ENCODE results near the gene PXYLP1. TPM values are rescaled to one million over a fixed set of nuclear protein-coding genes. Genes with fewer than 3 reads are reported as not detected.

PXYLP1 gene
- polyA plus RNA-seq, 3 donors = 4.1 to 10.9 (median 5.8) TPM

- Mint-ChIP-seq H3K27me3 (ENCODE audit: low read depth in 3 of 3) (peaks cover 0 to 10% (median 6%) of the 10 kb centered on the region in 3 donors), H3K27ac (no peak overlapping the region), H3K4me1 (peaks cover 26% of the 10 kb centered on the region), H3K4me3 (no peak overlapping the region), H3K9me3 (peaks cover 4 to 13% (median 7%) of the 10 kb centered on the region in 7 donors), H3K36me3 (peaks cover 2 to 4% of the 10 kb centered on the region in 2 donors)
- DNase-seq = no peak
- Histone ChIP-seq H4K20me1 (ENCODE audit: insufficient read depth, low read length) (no peaks in the 10 kb centered on the region), H3K9ac (ENCODE audit: insufficient read depth, low read length, poor library complexity, severe bottlenecking) (no peak overlapping the region), H3K4me3 (replicated peaks in 1 of 3; ENCODE audit: low read depth in 2 of 3, low read length in 3 of 3) (no peak overlapping the region), H3K4me2 (replicated peaks; ENCODE audit: extremely low read depth, low read length, poor library complexity, severe bottlenecking) (no peak overlapping the region), H3K4me1 (ENCODE audit: control insufficient read depth in 1 of 2, insufficient read depth in 2 of 2, low read length in 2 of 2) (peaks cover 20 to 25% of the 10 kb centered on the region in 2 donors), H3K27me3 (ENCODE audit: control insufficient read depth in 2 of 2, insufficient read depth in 2 of 2, low read length in 2 of 2) (no peaks in the 10 kb centered on the region), H3K9me3 (replicated peaks in 1 of 2; ENCODE audit: control insufficient read depth in 1 of 2, insufficient read depth in 1 of 2, low read length in 2 of 2) (peaks cover under 1 to 5% of the 10 kb centered on the region in 2 donors), H3K36me3 (replicated peaks in 1 of 2; ENCODE audit: control insufficient read depth in 1 of 2, insufficient read depth in 2 of 2, low read length in 2 of 2) (no peaks in the 10 kb centered on the region), H2AFZ (ENCODE audit: insufficient read depth, low read depth, low read length, poor library complexity, severe bottlenecking) (no peak overlapping the region), H3K79me2 (ENCODE audit: insufficient read depth, low read length) (peaks cover 3% of the 10 kb centered on the region), H3K27ac (ENCODE audit: low read depth in 1 of 2, low read length in 2 of 2) (no peak overlapping the region)
- intact Hi-C loops (cut with micrococcal nuclease) = no loop called here
- no peak for TF ChIP-seq CTCF (IDR thresholded peaks at IDR 0.05)
- 100% methylated on average over 2 of the region's 2 CpGs for WGBS (ENCODE audit: insufficient coverage)
These were observed 3.2 kb upstream of the PXYLP1 start for GRCh38 chr3:141228395-141228794.

- TF ChIP-seq CTCF (IDR thresholded peaks at IDR 0.05) = no peak
- Histone ChIP-seq H2AFZ (ENCODE audit: insufficient read depth, low read depth, low read length, poor library complexity, severe bottlenecking) (no peak overlapping the region), H3K9ac (ENCODE audit: insufficient read depth, low read length, poor library complexity, severe bottlenecking) (no peak overlapping the region), H3K27me3 (ENCODE audit: control insufficient read depth in 2 of 2, insufficient read depth in 2 of 2, low read length in 2 of 2) (no peaks in the 10 kb centered on the region), H3K79me2 (ENCODE audit: insufficient read depth, low read length) (peaks cover 6% of the 10 kb centered on the region), H3K4me3 (replicated peaks in 1 of 3; ENCODE audit: low read depth in 2 of 3, low read length in 3 of 3) (no peak overlapping the region), H3K9me3 (replicated peaks in 1 of 2; ENCODE audit: control insufficient read depth in 1 of 2, insufficient read depth in 1 of 2, low read length in 2 of 2) (no peaks in the 10 kb centered on the region), H4K20me1 (ENCODE audit: insufficient read depth, low read length) (no peaks in the 10 kb centered on the region), H3K4me2 (replicated peaks; ENCODE audit: extremely low read depth, low read length, poor library complexity, severe bottlenecking) (no peak overlapping the region), H3K36me3 (replicated peaks in 1 of 2; ENCODE audit: control insufficient read depth in 1 of 2, insufficient read depth in 2 of 2, low read length in 2 of 2) (no peaks in the 10 kb centered on the region), H3K27ac (ENCODE audit: low read depth in 1 of 2, low read length in 2 of 2) (no peak overlapping the region), H3K4me1 (ENCODE audit: control insufficient read depth in 1 of 2, insufficient read depth in 2 of 2, low read length in 2 of 2) (peaks cover 27 to 32% of the 10 kb centered on the region in 2 donors)
- WGBS (ENCODE audit: insufficient coverage) = no CpG with 5 or more reads among the region's 3 CpGs
- H3K27me3 Mint-ChIP-seq (ENCODE audit: low read depth in 3 of 3) = peaks cover 0 to 10% (median 6%) of the 10 kb centered on the region in 3 donors
- intact Hi-C loops (cut with micrococcal nuclease) = no loop called here
- H3K4me1 Mint-ChIP-seq = peaks cover 33% of the 10 kb centered on the region
- no peak for DNase-seq
- H3K27ac Mint-ChIP-seq = no peak overlapping the region
- H3K36me3 Mint-ChIP-seq = peaks cover 0 to 2% of the 10 kb centered on the region in 2 donors
- peaks cover 0 to 8% (median 2%) of the 10 kb centered on the region in 7 donors for H3K9me3 Mint-ChIP-seq
- no peak overlapping the region for H3K4me3 Mint-ChIP-seq
These were observed 2.5 kb upstream of the PXYLP1 start for GRCh38 chr3:141229132-141229531.
